Mesothelial cell of epicardium (in vitro differentiated cells): Measurements from ENCODE around the gene ITIH5. TPM values are rescaled to one million over a fixed set of nuclear protein-coding genes. Genes with fewer than 3 reads are reported as not detected.

Source experiments
- DNase-seq, 2 experiments: peaks; one replicate each; pipeline ENCODE4 v3.0.0; 2021; ENCODE audit warnings: low spot score in 2 of 2; ENCODE audit not compliant: unreplicated experiment in 2 of 2
- H3K27ac Mint-ChIP-seq: 2 replicates; pipeline ENCODE4 v1.8.0; 2021; ENCODE audit warnings: mixed read lengths
- H3K27me3 Mint-ChIP-seq: 2 replicates; pipeline ENCODE4 v1.8.0; 2021; ENCODE audit warnings: low read depth, mixed read lengths
- H3K36me3 Mint-ChIP-seq: 2 replicates; pipeline ENCODE4 v1.8.0; 2021; ENCODE audit warnings: mixed read lengths
- H3K4me1 Mint-ChIP-seq: 2 replicates; pipeline ENCODE4 v1.8.0; 2021; ENCODE audit warnings: mixed read lengths
- H3K4me3 Mint-ChIP-seq: 2 replicates; pipeline ENCODE4 v1.8.0; 2021; ENCODE audit warnings: mild to moderate bottlenecking, moderate library complexity, mixed read lengths
- H3K9me3 Mint-ChIP-seq: 2 replicates; pipeline ENCODE4 v1.8.0; 2021; ENCODE audit warnings: mixed read lengths
- CTCF ChIP-seq: fragments of 200-600 bp; sonication (generic); IDR thresholded peaks from one replicate; pipeline ENCODE4 v1.5.0; 2021; ENCODE audit warnings: antibody characterized with exemption; ENCODE audit not compliant: unreplicated experiment
- total RNA-seq: library from RNA; stranded (reverse); gene quantifications from 3 replicates; pipeline ENCODE4 v1.2.1, GENCODE V29; 2021

The ITIH5 gene
- total RNA-seq, 1 donor from 2014 or later: 21.0 TPM

- peaks cover 2% of the 10 kb centered on the region for H3K27me3 Mint-ChIP-seq
- peaks cover 4% of the 10 kb centered on the region for H3K4me1 Mint-ChIP-seq
- H3K9me3 Mint-ChIP-seq: no peaks in the 10 kb centered on the region
- DNase-seq: no peak
- H3K4me3 Mint-ChIP-seq: no peak overlapping the region
- no peaks in the 10 kb centered on the region for H3K36me3 Mint-ChIP-seq
- no peak overlapping the region for H3K27ac Mint-ChIP-seq
- no peak for TF ChIP-seq CTCF
Measured at GRCh38 chr10:7622969-7623368, 43.8 kb downstream of the ITIH5 start.

GRCh38 chr10:7618461-7618860 lies 48.3 kb downstream of the ITIH5 start:
- DNase-seq: no peak
- Mint-ChIP-seq H3K36me3 (no peaks in the 10 kb centered on the region), H3K4me1 (peaks cover 7% of the 10 kb centered on the region)

GRCh38 chr10:7611909-7612308 lies 54.9 kb downstream of the ITIH5 start:
- TF ChIP-seq CTCF: no peak
- H3K4me1 Mint-ChIP-seq: peaks cover 12% of the 10 kb centered on the region
- no peak overlapping the region for H3K27ac Mint-ChIP-seq
- H3K36me3 Mint-ChIP-seq: no peaks in the 10 kb centered on the region
- H3K4me3 Mint-ChIP-seq: no peak overlapping the region
- no peaks in the 10 kb centered on the region for H3K27me3 Mint-ChIP-seq
- DNase-seq: no peak
- H3K9me3 Mint-ChIP-seq: no peaks in the 10 kb centered on the region

More at GRCh38 chr10:7618461-7618860, 48.3 kb downstream of the ITIH5 start:
- Mint-ChIP-seq H3K9me3 (no peaks in the 10 kb centered on the region), H3K27me3 (peaks cover 2% of the 10 kb centered on the region), H3K4me3 (no peak overlapping the region), H3K27ac (no peak overlapping the region)
- no peak for TF ChIP-seq CTCF

GRCh38 chr10:7610651-7611389 lies 55.9 kb downstream of the ITIH5 start:
- no peak for DNase-seq
- no peaks in the 10 kb centered on the region for H3K36me3 Mint-ChIP-seq
- no peaks in the 10 kb centered on the region for H3K27me3 Mint-ChIP-seq
- no peak for TF ChIP-seq CTCF
- H3K4me3 Mint-ChIP-seq: no peak overlapping the region
- no peaks in the 10 kb centered on the region for H3K9me3 Mint-ChIP-seq
- H3K27ac Mint-ChIP-seq: peak overlapping the region; percentile 39
- H3K4me1 Mint-ChIP-seq: peaks cover 13% of the 10 kb centered on the region

- peaks cover 10% of the 10 kb centered on the region for H3K4me1 Mint-ChIP-seq
- H3K27me3 Mint-ChIP-seq: no peaks in the 10 kb centered on the region
- no peak for DNase-seq
- H3K9me3 Mint-ChIP-seq: no peaks in the 10 kb centered on the region
- TF ChIP-seq CTCF: no peak
- H3K4me3 Mint-ChIP-seq: no peak overlapping the region
- H3K27ac Mint-ChIP-seq: no peak overlapping the region
- no peaks in the 10 kb centered on the region for H3K36me3 Mint-ChIP-seq
Measured at GRCh38 chr10:7610026-7610425, 56.7 kb downstream of the ITIH5 start.

- Mint-ChIP-seq H3K27me3 (no peaks in the 10 kb centered on the region), H3K9me3 (peaks cover under 1% of the 10 kb centered on the region), H3K4me1 (peaks cover 10% of the 10 kb centered on the region), H3K4me3 (no peak overlapping the region), H3K36me3 (no peaks in the 10 kb centered on the region), H3K27ac (no peak overlapping the region)
- TF ChIP-seq CTCF: no peak
- DNase-seq: no peak
Measured at GRCh38 chr10:7609556-7609955, 57.2 kb downstream of the ITIH5 start.
